HepG2 (cell line): ENCODE measurements around the gene MRPL2. TPM values are rescaled to one million over a fixed set of nuclear protein-coding genes. Genes with fewer than 3 reads are reported as not detected.

Experiments used
- FLYWCH1 ChIP-seq: sonication (generic); formaldehyde crosslinking; IDR thresholded peaks from 2 replicates; pipeline ENCODE4 v1.8.1; 2023; ENCODE audit warnings: mild to moderate bottlenecking, missing genetic modification reagents
- FOXK2 ChIP-seq: fragments of 450-650 bp; IDR thresholded peaks from 2 replicates; pipeline ENCODE4 v1.6.1; 2016
- JUND ChIP-seq: sonication (generic); formaldehyde crosslinking; IDR thresholded peaks from 2 replicates; pipeline ENCODE4 v1.8.0; 2022; ENCODE audit warnings: mild to moderate bottlenecking, missing genetic modification reagents
- MIER3 ChIP-seq: IDR thresholded peaks from 2 replicates; pipeline ENCODE4 v1.6.1; 2016; ENCODE audit warnings: missing compliant biosample characterization, borderline replicate concordance
- MTA3 ChIP-seq: sonication (generic); formaldehyde crosslinking; IDR thresholded peaks from 2 replicates; pipeline ENCODE4 v1.4.0; 2020; ENCODE audit warnings: missing genetic modification reagents
- SOX6 ChIP-seq, 2 experiments: fragments of 450-650 bp in 1 of 2; sonication (generic) in 1 of 2; formaldehyde crosslinking in 1 of 2; IDR thresholded peaks; 2 replicates each; pipeline versions ENCODE4 v1.4.0 to v1.6.1; 2017 to 2020; ENCODE audit warnings: antibody characterized with exemption in 1 of 2, mild to moderate bottlenecking in 1 of 2, missing genetic modification reagents in 1 of 2
- ZFYVE20 ChIP-seq: sonication (generic); formaldehyde crosslinking; IDR thresholded peaks from 2 replicates; pipeline ENCODE4 v1.8.0; 2023; ENCODE audit warnings: low read depth, mild to moderate bottlenecking, moderate library complexity, missing genetic modification reagents, borderline replicate concordance
- ZNF20 ChIP-seq: sonication (generic); formaldehyde crosslinking; IDR thresholded peaks from 2 replicates; pipeline ENCODE4 v1.4.0; 2020; ENCODE audit warnings: mild to moderate bottlenecking, moderate library complexity, missing genetic modification reagents
- ZNF614 ChIP-seq: IDR thresholded peaks from 2 replicates; pipeline ENCODE4 v1.6.1; 2018; ENCODE audit warnings: missing biosample characterization, missing genetic modification reagents, inconsistent platforms, borderline replicate concordance
- polyA plus RNA-seq, 8 experiments: library from polyadenylated mRNA; depleted of rRNA in 3 of 8; stranded (reverse) in 7 of 8; unstranded in 1 of 8; fragments of >200 nt; fragmentation: Illumina TruSeq in 4 of 8; extraction: Trizol in 4 of 8; gene quantifications; 2 replicates each; pipeline versions ENCODE4 v1.2.1 to v1.2.3, GENCODE V29; 2011 to 2016; ENCODE audit warnings: low read depth in 4 of 8, missing spikeins in 1 of 8, mixed read lengths in 1 of 8; ENCODE audit not compliant: insufficient read depth in 1 of 8
- total RNA-seq, 5 experiments: library from RNA; depleted of rRNA; stranded (reverse); fragments of >200 nt; fragmentation: Illumina TruSeq; extraction: Trizol; gene quantifications; 2 replicates each; pipeline ENCODE4 v1.2.3, GENCODE V29; 2016; ENCODE audit warnings: low read depth in 1 of 5
- TF ChIP-seq, protein P1 (sequence below), 2 experiments: fragments of 450-650 bp in 1 of 2; sonication (generic) in 1 of 2; formaldehyde crosslinking in 1 of 2; IDR thresholded peaks; 2 replicates each; pipeline versions ENCODE4 v1.6.1 to v1.8.0; 2016 to 2022; ENCODE audit warnings: antibody characterized with exemption in 1 of 2, mild to moderate bottlenecking in 1 of 2, missing genetic modification reagents in 1 of 2
- TF ChIP-seq, protein P2 (sequence below): sonication (generic); formaldehyde crosslinking; IDR thresholded peaks from 2 replicates; pipeline ENCODE4; 2020; ENCODE audit warnings: missing genetic modification reagents, mild to moderate bottlenecking, borderline replicate concordance
- TF ChIP-seq, protein P3 (sequence below): sonication (generic); formaldehyde crosslinking; IDR thresholded peaks from 2 replicates; pipeline ENCODE4 v1.5.0; 2020; ENCODE audit warnings: mild to moderate bottlenecking, missing genetic modification reagents

The MRPL2 gene
- total and polyA plus RNA-seq, 2 of the 13 experiments (the other 11 are each of a cell fraction or from before 2014, with no cell fraction given) = 56.8 to 65.6 TPM

DNA sequence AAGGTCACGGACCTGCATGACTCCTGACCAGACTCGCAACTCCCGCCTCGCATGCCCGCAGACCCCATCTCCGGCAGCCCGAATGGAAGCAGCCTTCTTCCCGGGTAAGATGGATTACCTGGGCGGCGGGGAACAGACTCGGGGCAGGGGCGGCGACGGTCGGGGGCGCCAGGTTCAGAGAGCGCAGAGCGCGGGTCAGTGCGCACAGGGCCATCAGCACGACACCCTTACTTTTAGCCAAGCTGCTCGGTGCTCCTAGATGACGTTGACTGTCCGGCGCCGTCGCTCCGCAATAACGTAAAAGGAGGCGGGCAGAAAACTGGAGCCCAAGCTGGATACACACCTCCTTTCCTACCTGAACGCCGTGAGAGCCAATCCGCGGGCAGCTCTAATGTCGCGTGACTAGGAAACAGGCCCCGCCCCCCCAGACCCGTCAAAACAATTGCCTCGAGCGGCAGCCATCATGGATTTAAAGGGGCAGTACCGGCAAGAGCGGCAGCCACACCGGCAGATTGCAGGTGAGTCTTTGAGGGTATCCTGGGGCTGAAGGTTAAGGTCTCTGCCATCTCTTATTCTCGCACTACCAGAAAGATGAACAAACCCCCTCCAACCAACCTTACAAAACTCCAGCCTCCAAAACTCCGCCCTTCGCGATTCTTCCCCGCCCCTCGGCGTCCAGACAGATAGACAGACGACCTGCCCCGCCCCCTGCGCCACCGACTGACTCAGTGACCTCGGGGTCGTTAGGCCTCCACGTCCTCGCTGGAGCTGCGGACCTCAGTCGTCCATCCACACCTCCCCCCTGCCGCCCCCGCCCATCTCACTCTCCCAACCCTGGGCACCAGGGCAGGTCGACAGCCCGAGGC, at the start of gene MRPL2, which contains the start of gene KLC4 (continued):
- TF ChIP-seq, protein P1, sequence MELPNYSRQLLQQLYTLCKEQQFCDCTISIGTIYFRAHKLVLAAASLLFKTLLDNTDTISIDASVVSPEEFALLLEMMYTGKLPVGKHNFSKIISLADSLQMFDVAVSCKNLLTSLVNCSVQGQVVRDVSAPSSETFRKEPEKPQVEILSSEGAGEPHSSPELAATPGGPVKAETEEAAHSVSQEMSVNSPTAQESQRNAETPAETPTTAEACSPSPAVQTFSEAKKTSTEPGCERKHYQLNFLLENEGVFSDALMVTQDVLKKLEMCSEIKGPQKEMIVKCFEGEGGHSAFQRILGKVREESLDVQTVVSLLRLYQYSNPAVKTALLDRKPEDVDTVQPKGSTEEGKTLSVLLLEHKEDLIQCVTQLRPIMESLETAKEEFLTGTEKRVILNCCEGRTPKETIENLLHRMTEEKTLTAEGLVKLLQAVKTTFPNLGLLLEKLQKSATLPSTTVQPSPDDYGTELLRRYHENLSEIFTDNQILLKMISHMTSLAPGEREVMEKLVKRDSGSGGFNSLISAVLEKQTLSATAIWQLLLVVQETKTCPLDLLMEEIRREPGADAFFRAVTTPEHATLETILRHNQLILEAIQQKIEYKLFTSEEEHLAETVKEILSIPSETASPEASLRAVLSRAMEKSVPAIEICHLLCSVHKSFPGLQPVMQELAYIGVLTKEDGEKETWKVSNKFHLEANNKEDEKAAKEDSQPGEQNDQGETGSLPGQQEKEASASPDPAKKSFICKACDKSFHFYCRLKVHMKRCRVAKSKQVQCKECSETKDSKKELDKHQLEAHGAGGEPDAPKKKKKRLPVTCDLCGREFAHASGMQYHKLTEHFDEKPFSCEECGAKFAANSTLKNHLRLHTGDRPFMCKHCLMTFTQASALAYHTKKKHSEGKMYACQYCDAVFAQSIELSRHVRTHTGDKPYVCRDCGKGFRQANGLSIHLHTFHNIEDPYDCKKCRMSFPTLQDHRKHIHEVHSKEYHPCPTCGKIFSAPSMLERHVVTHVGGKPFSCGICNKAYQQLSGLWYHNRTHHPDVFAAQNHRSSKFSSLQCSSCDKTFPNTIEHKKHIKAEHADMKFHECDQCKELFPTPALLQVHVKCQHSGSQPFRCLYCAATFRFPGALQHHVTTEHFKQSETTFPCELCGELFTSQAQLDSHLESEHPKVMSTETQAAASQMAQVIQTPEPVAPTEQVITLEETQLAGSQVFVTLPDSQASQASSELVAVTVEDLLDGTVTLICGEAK (IDR thresholded peaks at IDR 0.05) = no peak
- TF ChIP-seq, protein P1 (CRISPR knock-in tag; IDR thresholded peaks at IDR 0.05) = peak; percentile 61
- TF ChIP-seq, protein P2, sequence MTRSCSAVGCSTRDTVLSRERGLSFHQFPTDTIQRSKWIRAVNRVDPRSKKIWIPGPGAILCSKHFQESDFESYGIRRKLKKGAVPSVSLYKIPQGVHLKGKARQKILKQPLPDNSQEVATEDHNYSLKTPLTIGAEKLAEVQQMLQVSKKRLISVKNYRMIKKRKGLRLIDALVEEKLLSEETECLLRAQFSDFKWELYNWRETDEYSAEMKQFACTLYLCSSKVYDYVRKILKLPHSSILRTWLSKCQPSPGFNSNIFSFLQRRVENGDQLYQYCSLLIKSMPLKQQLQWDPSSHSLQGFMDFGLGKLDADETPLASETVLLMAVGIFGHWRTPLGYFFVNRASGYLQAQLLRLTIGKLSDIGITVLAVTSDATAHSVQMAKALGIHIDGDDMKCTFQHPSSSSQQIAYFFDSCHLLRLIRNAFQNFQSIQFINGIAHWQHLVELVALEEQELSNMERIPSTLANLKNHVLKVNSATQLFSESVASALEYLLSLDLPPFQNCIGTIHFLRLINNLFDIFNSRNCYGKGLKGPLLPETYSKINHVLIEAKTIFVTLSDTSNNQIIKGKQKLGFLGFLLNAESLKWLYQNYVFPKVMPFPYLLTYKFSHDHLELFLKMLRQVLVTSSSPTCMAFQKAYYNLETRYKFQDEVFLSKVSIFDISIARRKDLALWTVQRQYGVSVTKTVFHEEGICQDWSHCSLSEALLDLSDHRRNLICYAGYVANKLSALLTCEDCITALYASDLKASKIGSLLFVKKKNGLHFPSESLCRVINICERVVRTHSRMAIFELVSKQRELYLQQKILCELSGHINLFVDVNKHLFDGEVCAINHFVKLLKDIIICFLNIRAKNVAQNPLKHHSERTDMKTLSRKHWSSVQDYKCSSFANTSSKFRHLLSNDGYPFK (CRISPR knock-in tag) = peak; percentile 96
- TF ChIP-seq MTA3 (no peak), JUND (0 out of 2 replicates have a peak, but pooled peaks have one; percentile 44), FOXK2 (peak; percentile 83), SOX6 (IDR thresholded peaks at IDR 0.05) (no peak), SOX6 (CRISPR knock-in tag; IDR thresholded peaks at IDR 0.05) (peak; percentile 52), ZNF614 (CRISPR knock-in tag) (peak; percentile 35; the same call in 1 of the 2 replicates), FLYWCH1 (CRISPR knock-in tag) (no peak), MIER3 (peak; percentile 37), ZNF20 (no peak), ZFYVE20 (CRISPR knock-in tag) (no peak)
- TF ChIP-seq, protein P3, sequence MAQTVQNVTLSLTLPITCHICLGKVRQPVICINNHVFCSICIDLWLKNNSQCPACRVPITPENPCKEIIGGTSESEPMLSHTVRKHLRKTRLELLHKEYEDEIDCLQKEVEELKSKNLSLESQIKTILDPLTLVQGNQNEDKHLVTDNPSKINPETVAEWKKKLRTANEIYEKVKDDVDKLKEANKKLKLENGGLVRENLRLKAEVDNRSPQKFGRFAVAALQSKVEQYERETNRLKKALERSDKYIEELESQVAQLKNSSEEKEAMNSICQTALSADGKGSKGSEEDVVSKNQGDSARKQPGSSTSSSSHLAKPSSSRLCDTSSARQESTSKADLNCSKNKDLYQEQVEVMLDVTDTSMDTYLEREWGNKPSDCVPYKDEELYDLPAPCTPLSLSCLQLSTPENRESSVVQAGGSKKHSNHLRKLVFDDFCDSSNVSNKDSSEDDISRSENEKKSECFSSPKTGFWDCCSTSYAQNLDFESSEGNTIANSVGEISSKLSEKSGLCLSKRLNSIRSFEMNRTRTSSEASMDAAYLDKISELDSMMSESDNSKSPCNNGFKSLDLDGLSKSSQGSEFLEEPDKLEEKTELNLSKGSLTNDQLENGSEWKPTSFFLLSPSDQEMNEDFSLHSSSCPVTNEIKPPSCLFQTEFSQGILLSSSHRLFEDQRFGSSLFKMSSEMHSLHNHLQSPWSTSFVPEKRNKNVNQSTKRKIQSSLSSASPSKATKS = no peak
